Left colon (tissue), 2 donors: ENCODE measurements around the gene ELAVL1. TPM values are rescaled to one million over a fixed set of nuclear protein-coding genes. Genes with fewer than 3 reads are reported as not detected.

ENCODE experiments used
- ATAC-seq: fragments of 200-7000 bp; cut with Tn5 transposase; one replicate; pipeline ENCODE4 v1.9.1; 2020; ENCODE audit warnings: mild to moderate bottlenecking, moderate library complexity
- DNase-seq, 2 donors: peaks; one replicate each; pipeline ENCODE4 v3.0.0-alpha.2; 2020
- intact Hi-C, 2 donors: fragments of 100-400 bp; cut with DNase I in 1 of 2; cut with micrococcal nuclease in 1 of 2; formaldehyde crosslinking; loops; one replicate each; pipeline versions ENCODE4 v1.11.2 to v1.14.0; 2022; cut with DNase I, micrococcal nuclease
- total RNA-seq, 2 donors: library from RNA; stranded (reverse); fragmentation: NEBNext Ultra II Directional; extraction: Animal tissue kit (Norgen Biotek cat#: 25700); gene quantifications; one replicate each; pipeline ENCODE4 v1.2.1, GENCODE V29; 2021
- donor health status: DM: no; HTN: no; CAD: no.
- donor health status: DM: yes; HTN: yes; CAD: no.

ELAVL1 gene
- total RNA-seq, 2 donors from 2014 or later: 49.2 to 61.4 TPM

- intact Hi-C loops: no loop called here
- ATAC-seq (no peak), DNase-seq (peak in 1 of 2 donors; percentile 57)
These were observed 76.4 kb downstream of the ELAVL1 start for GRCh38 chr19:7928741-7929701.

DNA sequence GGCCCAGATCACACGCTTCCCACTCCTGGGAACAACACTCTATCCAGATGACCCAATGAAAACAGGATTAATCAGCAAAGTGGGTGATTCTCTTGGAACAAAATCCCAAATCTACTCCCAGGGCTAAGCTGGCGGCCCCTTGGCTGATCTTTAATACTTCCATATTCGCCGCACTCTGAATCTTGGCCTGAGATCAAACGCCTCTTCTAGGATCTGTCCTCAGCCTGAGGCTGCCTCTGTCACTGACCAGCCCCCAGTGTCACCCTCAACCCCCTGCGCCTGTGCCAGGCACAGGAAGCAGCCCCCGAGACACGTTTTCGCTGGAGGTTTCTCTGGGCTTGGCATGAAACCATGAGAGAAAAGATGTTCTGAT, 77.1 kb downstream of the ELAVL1 start:
- no peak for DNase-seq
- intact Hi-C loops: no loop called here

DNA sequence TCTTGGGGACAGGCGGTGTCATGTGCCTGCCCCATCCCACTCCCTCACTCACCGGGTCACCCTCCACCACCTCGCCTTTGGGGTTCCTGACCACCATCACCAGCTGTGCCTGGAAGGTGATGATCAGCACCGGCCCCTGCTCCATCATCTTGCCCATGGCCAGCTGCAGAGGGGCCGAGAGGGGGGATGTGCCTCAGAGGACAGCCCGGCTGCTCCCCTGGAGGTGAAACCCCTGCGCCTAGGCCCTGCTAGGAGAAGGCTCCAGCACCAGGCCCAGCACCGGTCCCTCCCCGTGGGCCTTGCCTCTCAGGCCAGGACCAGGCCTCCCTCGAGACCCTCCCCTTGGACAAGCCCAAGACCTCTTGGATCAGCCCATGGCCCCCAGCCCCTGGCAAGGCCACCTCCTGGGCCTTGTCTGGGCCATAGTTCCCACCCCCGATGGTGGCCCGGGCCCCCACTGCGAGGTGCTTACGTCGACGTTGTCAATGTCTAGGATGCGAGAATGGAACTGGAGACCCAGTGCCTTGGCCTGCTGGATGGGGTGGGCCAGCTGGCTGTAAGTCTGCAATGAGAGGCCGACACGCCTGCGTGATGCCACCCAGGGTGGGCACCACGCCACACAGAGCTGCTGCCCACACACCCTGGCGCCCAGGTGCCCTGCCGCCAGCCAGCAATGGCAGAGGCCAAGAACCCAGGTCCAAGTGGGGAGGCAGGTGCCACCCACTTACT, 77.7 kb downstream of the ELAVL1 start:
- ATAC-seq: no peak
- DNase-seq: no peak
- intact Hi-C loops: no loop called here

More for the DNA sequence above, 77.1 kb downstream of the ELAVL1 start:
- no peak for ATAC-seq

DNA sequence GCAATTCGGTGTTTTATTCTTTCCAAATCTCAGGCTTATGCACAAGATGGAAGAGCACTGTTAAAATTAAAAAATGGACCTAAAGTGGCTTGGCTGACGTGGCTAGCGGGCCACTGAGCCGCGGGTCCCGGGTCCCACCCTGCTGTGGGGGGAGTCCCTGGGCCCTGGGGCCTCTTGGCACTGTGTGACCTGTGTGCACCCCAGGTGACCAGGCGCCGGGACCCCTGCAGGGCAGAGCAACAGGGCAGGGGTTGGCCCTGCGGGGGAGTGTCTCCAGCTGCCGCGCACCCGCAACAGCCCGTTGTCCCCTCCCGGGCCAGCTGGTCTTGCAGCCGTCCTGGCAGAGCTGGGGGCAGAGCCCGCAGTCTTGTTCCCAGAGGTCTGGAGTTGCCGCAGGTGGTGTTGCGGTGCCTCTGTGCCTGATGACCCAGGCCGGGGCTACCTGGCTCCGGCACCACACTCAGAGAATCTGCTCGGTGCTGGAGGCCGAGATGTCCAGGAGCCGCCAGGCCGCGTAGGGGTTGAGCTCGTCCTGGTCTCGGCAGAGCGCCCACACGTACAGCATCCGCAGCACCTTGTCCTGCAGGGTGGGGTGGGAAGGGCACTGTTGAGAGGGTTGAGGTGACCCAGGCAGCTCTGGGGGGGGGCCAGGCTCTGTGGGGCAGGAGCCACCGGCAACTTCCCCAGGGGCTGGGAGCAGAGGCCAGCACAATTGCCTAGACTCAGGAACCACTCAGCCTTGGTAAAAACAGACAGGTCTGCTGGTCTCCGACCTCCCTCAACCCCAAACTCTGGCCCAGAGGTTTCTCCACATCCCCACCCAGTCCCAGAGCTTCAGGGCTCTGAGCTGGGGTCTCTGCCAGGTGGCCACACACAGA, 78.5 kb downstream of the ELAVL1 start:
- no peak for ATAC-seq
- DNase-seq: no peak

GRCh38 chr19:7926021-7926726, 79.3 kb downstream of the ELAVL1 start, which contains the start of gene CTXN1:
Gene CTXN1, minus strand, starts transcription at chr19:7926135. Its CDS starts 597 bp downstream, at chr19:7925538.
- DNase-seq (peak; percentile 48 to 82), ATAC-seq (peak; percentile 66)
- intact Hi-C loops: no loop called here

More for the DNA sequence above, 78.5 kb downstream of the ELAVL1 start:
- intact Hi-C loops: no loop called here

- intact Hi-C loops: no loop called here
- ATAC-seq (no peak), DNase-seq (peak; percentile 64 to 77)
These were observed 80.1 kb downstream of the ELAVL1 start for GRCh38 chr19:7925171-7925851.

DNA sequence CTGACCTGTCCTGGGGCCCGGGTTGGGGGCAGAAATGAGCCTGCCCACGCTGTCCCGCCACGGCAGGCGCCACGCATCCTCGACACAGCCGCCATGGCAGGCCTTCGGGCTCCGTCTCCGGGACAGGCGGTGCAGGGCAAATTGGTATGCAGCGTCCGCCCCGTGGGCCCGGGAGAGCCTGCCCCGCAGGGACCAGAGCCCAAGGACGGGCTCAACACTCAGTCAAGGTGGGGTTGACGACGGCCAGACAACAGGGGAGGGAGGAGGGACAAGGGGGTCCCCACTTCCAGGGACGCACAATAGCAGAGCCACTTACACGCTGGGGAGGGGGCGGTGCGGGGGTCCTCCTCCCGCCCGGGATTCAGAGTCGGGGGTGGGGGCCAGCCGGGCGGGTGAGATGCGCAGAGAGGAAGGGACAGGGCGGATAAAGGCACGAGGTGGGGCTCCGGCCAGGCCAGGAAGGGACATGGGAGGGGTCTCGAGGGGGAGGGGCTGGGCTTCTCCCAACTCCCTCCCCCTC, 80.7 kb downstream of the ELAVL1 start:
- intact Hi-C loops: no loop called here
- ATAC-seq: no peak
- peak in 1 of 2 donors; percentile 31 for DNase-seq

DNA sequence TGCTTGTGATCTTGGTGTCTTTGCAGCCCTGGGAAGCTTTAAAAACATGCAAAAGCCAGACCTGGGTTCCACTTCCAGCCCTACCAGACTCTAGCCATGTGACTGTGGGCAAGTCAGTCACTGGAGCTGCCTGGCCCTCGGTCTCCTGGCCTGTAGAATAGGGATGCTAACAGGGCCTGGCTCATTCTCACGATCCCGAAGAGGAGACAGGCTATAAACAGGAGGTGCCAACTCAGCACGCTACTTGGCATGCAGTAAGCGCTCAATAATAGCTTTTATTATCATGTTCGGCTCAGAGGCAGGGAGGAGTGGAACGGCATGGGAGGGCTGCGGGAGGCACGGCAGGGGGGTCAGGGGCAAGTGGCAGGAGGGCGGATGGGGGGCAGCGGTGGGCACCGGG, 81.2 kb downstream of the ELAVL1 start:
- ATAC-seq (no peak), DNase-seq (peak in 1 of 2 donors; percentile 24)
- intact Hi-C loops: no loop called here

- intact Hi-C loops: no loop called here
- DNase-seq (peak in 1 of 2 donors; percentile 62), ATAC-seq (no peak)
These were observed 81.9 kb downstream of the ELAVL1 start for GRCh38 chr19:7923295-7924191.

DNA sequence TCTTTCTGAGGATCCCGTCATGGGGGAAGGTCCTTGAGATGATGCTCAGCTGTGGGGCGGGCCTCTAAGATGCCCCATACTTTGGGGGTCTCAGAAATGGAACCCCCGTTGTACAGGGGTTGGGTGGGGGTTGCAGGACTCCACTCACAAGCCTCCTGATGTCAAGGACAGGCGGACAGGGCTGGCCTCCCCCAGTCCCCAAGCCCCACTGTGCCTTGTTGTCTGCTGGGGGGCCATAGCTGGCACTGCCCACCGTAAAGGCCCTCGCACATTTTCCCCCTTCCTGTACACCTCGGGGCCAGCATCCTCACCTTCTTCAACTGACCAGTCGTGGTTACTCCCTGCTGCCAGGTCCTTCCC, 82.6 kb downstream of the ELAVL1 start:
- no peak for DNase-seq
- intact Hi-C loops: no loop called here
- ATAC-seq: no peak

DNA sequence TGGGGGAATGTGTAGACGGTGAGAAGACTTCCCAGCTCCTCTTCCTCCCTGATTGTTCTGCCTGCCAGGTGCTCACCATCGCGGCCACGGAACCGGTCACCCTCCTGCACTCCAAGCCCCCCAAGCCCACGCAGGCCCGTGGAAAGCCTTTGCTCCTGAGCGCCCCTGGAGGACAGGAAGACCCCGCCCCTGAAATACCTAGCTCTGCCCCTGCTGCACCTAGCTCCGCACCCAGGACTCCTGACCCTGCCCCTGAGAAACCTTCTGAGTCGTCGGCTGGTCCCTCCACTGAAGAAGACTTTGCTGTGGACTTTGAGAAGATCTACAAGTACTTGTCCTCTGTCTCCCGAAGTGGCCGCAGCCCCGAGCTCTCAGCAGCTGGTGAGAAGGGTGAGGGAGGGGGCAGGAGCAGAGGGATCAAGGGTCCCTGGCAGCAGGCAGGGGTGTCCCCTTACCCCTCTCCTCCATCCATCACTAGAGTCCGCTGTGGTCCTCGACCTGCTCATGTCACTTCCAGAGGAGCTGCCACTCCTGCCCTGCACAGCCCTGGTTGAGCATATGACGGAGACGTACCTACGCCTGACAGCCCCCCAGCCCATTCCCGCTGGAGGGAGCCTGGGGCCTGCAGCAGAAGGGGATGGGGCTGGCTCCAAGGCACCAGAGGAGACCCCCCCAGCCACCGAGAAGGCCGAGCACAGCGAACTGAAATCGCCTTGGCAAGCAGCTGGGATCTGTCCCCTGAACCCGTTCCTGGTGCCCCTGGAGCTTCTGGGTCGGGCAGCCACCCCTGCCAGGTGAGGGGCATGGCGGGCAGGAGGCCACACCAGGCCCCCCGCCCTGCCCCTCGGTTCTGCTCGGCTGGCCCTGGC, 83.2 kb downstream of the ELAVL1 start:
- intact Hi-C loops: no loop called here
- ATAC-seq (no peak), DNase-seq (peak in 1 of 2 donors; percentile 41)

DNA sequence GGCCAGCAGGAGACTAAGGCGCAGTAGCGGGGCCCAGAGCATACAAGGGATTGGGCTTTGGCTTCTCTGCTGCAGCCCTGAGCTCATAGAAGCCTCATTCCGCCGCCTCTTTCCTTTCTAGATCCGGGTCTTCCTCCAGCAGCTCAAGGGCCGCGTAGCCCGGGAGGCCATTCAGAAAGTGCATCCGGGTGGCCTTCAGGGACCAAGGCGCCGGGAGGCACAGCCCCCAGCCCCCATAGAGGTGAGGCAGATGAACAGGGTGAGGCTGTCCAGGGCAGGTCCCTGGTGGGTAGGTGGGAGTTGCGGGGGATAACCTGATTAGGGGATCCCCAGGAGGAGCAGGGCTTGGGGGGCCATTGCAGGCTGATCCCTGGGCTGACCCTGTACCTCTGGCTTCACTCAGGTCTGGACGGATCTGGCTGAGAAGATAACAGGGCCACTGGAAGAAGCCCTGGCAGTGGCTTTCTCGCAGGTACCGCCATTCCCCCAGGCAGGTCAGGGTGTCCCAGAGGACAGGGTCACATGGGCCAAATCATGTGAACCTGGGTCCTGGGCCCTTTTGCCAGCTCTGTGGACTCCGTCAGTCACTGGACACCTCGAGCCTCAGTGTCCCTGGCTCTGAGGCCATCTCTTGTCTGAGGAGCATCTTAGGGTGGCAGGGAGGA, 84.0 kb downstream of the ELAVL1 start:
- DNase-seq (peak in 1 of 2 donors; percentile 38), ATAC-seq (no peak)

GRCh38 chr19:7920519-7921301, 84.7 kb downstream of the ELAVL1 start:
- intact Hi-C loops: no loop called here
- ATAC-seq: peak; percentile 73
- DNase-seq: peak; percentile 99 to 100

More for the DNA sequence above, 84.0 kb downstream of the ELAVL1 start:
- intact Hi-C loops: no loop called here
